Fibroblast of villous mesenchyme (primary cell): ENCODE data around the gene ATXN7L3B. TPM values are rescaled to one million over a fixed set of nuclear protein-coding genes. Genes with fewer than 3 reads are reported as not detected.
A peak's percentile ranks its signal among the peaks of the same experiment; 100 is the strongest.

Source experiments
- DNase-seq: peaks from one replicate; pipeline ENCODE4 v3.0.0-alpha.2; 2010; ENCODE audit warnings: low read depth
- H3K4me3 ChIP-seq: 2 replicates; pipeline ENCODE4 v1.5.1; 2011; ENCODE audit warnings: low read depth, mild to moderate bottlenecking, low read length
- total RNA-seq: library from RNA; depleted of rRNA; stranded (reverse); fragments of >200 nt; gene quantifications from 2 replicates; pipeline ENCODE4 v1.2.3, GENCODE V29; 2012
- TF ChIP-seq, protein P1 (sequence below): IDR thresholded peaks from 2 replicates; pipeline ENCODE4 v1.5.1; 2012; ENCODE audit warnings: low read depth, mild to moderate bottlenecking, low read length; ENCODE audit not compliant: insufficient read depth

Gene ATXN7L3B
- total RNA-seq, 1 donor: 23.7 TPM

DNA sequence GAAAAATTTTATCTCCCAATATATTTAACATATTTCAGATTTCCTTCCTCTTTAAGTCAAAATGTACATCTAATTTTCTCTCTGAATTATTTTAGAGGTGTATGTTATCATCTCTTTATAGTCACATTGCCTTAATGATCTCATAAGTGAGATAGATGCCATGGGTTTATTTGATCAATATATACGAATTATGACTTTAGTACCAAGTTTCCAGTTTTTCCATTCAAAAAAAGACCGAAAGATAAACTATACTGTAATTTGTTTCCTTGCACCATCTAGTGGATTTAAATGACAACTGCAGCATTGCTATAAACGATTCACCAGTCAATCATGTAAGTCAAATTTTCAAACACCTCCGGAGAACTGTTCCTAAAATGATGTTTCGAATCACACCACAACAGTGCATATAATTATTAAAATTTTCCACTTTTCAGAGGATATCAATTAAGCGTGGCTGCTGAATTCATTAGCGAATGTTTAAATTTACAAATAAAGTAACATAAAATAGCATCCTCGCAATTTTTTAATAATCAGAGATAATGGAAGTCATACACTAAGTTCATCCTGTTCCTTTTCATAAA is 419 bp upstream of the ATXN7L3B start:
- H3K4me3 ChIP-seq: peak overlapping the region; percentile 89
- DNase-seq: peak; percentile 66
- TF ChIP-seq, protein P1, sequence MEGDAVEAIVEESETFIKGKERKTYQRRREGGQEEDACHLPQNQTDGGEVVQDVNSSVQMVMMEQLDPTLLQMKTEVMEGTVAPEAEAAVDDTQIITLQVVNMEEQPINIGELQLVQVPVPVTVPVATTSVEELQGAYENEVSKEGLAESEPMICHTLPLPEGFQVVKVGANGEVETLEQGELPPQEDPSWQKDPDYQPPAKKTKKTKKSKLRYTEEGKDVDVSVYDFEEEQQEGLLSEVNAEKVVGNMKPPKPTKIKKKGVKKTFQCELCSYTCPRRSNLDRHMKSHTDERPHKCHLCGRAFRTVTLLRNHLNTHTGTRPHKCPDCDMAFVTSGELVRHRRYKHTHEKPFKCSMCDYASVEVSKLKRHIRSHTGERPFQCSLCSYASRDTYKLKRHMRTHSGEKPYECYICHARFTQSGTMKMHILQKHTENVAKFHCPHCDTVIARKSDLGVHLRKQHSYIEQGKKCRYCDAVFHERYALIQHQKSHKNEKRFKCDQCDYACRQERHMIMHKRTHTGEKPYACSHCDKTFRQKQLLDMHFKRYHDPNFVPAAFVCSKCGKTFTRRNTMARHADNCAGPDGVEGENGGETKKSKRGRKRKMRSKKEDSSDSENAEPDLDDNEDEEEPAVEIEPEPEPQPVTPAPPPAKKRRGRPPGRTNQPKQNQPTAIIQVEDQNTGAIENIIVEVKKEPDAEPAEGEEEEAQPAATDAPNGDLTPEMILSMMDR: peak; percentile 60

DNA sequence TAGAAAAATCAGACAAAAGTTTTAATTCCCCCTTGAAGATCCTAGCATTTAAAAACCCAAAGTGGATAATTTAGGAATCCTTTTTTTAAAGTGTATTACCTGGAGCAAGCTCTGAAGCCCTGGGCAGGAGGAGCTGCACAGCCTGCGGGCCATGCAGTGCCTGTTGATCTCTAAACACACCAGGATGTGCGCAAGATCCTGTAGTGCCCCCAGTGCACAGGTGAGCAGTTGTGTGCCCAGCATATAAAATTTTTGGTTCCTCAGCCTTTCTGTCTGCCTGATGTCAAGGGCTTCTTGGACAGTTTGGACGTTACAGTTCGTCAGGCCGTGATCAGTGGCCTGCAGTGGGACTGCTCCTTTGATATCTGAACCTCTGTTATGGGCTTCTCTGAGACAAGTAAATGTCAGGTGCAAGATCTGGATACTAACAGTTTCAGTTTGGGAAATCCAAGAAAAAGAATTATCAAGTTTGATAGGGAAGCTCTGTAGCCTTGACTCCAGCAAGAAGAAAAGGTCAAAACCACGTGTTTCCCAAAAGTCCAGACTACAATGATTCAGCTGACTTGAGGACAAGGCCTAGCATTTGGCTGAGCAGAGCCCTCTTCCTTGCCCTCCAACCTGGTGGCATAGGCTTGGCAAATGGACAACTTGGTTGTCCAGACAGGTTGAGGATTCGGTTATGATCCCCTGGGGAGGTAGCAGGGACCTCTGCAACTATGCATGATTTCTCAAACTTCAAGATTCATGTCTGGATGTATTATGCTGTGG is 1.0 kb downstream of the ATXN7L3B start:
- DNase-seq: peak; percentile 8
- H3K4me3 ChIP-seq: peak overlapping the region; percentile 89

DNA sequence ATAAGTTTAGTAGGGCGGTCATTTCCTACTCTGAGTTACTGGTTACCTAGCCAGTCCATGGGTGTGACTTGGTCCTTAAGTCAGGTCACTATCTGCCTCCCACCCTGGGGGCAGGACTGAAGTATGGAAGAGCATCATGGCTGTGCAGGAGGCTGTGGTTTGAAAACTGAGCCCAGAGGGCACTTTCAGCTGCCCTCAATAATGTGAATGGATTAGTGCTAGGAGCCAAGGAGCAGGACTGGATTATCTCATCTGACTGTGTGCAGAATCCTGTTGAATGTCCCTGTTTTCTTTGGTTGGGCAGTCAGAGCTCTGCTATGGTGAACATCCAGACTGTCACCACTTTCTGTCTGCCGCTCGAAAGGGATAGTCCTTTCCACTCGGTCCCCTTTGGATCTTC is 1.6 kb downstream of the ATXN7L3B start:
- peak; percentile 6 for DNase-seq
- TF ChIP-seq, protein P1: no peak
- peak overlapping the region; percentile 89 for H3K4me3 ChIP-seq

More for the DNA sequence above, 1.0 kb downstream of the ATXN7L3B start:
- TF ChIP-seq, protein P1: no peak

DNA sequence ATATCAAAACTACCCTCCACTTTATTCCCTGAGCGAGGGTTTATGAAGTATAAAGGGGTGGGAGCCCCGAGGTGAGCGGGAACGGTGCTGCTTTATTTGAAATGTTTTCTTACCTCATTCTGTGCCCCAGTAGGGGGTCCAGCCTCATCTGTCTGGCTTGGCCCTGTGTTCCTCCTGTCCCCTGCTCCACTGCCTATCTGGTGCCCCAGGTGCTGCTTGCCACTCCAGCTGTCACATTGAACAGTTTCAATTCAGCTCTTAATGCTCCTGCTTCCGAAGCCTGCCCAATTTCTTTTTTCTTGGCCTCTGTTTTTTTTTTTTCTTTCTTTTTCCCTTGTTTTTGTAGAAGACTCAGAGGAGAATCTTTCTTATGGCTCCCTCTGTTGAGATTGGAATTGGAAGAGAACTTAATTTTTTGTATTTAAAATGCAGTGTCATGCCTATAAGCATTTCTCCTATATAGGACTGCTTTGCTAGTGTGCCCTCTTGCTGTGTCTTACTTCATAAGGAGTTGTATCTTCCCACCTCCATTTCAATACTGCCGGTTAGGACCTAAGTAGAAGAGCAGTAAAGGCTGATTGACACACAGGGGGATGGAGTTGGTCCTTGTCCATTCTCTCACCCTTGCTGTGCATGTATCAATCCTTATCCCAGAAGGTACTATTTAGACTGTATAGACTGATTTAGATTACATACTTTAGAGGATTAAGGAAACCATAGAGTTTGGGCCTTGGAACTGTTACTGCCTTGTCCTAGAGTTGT is 2.3 kb downstream of the ATXN7L3B start:
- peak; percentile 6 for DNase-seq
- H3K4me3 ChIP-seq: peak overlapping the region; percentile 89
- TF ChIP-seq, protein P1: no peak

DNA sequence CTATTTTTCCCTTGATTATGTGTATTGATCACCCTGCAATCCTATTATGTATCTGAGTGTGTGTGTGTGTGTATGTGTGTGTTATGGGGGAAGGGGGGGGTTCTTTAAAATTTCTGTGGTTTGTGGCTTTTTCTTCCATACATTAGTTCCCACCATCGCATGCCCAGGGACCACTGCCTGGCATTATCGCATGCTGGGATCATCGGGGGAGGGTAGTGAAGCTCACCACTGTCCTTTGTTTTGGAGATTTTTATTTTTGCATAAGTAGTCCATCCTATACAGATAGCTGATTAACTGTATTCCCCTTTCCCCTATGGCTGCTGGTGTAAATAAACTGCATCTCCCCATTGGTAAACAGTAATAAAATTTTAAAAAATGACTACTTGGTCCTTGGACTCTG is 3.4 kb downstream of the ATXN7L3B start:
- TF ChIP-seq, protein P1: no peak
- no peak for DNase-seq
- H3K4me3 ChIP-seq: no peak overlapping the region

DNA sequence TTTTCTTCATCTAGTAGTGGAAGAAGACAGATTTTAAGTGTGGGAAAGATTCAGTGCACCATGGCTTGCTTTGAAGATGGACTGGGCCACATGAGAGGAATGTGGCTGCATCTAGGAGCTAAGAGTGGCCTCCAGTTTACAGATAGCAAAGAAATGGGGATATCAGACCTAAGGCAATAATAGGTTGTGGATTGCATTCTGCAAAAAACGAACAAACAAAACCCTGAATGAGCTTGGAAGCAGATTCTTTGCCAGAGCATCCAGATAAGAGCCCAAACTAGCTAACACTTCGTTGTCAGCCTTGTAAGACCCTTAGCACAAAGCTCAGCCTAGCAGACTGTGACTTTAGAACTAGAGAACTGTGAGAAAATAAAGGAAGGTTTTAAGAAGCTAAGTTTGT is 9.6 kb downstream of the ATXN7L3B start:
- no peak for DNase-seq
- no peak overlapping the region for H3K4me3 ChIP-seq
- TF ChIP-seq, protein P1: no peak
